ENCODE measurements around the gene SLC39A11. TPM values are rescaled to one million over a fixed set of nuclear protein-coding genes. Genes with fewer than 3 reads are reported as not detected.

The SLC39A11 gene
- total RNA-seq, 1 donor, result 15.8 TPM

DNA sequence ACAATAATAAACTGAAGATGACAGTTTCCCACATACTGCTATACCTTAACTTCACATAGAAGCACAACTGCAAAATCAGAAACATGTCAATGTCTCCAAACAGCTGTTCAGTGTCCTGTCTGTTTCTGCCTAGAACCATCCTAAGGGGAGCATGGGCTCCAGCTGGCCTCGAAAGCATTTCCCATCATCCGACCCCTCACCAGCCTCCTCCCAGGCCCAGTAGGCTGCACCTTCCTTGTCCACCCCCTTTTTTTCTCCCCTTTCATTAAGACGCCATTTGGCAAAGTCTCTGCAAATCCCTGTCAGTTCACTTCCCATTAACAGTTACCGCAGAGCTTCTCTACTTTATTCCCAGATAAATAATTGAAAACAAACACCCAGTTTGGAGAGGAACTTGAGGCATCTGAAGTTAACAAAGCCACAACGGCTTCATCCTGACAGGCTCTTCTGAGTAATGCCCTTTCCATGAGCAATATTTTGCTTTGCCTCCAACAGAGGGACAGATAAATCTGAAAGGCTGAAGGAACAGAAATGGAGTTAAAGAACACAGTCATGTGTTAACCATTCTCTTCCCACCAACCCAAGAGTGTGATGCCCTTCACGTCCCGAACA is 65.3 kb downstream of the SLC39A11 start:
- DNase-seq (ENCODE audit: low read depth), result peak; percentile 30
- TF ChIP-seq, protein P1, sequence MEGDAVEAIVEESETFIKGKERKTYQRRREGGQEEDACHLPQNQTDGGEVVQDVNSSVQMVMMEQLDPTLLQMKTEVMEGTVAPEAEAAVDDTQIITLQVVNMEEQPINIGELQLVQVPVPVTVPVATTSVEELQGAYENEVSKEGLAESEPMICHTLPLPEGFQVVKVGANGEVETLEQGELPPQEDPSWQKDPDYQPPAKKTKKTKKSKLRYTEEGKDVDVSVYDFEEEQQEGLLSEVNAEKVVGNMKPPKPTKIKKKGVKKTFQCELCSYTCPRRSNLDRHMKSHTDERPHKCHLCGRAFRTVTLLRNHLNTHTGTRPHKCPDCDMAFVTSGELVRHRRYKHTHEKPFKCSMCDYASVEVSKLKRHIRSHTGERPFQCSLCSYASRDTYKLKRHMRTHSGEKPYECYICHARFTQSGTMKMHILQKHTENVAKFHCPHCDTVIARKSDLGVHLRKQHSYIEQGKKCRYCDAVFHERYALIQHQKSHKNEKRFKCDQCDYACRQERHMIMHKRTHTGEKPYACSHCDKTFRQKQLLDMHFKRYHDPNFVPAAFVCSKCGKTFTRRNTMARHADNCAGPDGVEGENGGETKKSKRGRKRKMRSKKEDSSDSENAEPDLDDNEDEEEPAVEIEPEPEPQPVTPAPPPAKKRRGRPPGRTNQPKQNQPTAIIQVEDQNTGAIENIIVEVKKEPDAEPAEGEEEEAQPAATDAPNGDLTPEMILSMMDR (IDR thresholded peaks at IDR 0.05; ENCODE audit: insufficient read depth, low read length), result no peak
- no peak overlapping the region for H3K4me3 ChIP-seq (ENCODE audit: low read depth, low read length)

DNA sequence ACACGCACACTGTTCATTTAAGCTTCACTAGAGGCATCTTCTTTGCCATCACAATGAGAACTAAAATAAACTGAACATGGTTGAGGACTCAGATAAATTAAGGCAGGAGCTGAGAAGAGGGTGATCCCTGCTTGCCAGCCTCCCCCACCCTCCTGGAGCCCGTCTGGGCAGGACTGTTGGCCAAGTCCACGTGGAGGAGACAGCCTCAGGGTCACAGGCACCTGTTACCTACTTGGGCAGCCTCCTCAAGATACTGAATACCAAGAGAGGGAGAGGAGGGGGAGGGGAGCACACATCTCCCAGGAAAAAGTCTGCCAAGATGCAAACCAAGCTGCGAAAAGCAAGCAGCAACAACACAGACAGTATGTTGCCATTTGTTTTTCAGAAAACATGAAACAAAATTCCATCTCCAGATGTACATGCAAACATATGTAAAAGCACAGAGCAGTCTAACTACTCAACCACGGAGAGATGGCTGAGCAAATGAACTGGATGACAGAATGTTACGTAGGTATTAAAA is 67.4 kb downstream of the SLC39A11 start:
- DNase-seq (ENCODE audit: low read depth), result no peak
- H3K4me3 ChIP-seq (ENCODE audit: low read depth, low read length), result no peak overlapping the region
- TF ChIP-seq, protein P1 (IDR thresholded peaks at IDR 0.05; ENCODE audit: insufficient read depth, low read length), result no peak

DNA sequence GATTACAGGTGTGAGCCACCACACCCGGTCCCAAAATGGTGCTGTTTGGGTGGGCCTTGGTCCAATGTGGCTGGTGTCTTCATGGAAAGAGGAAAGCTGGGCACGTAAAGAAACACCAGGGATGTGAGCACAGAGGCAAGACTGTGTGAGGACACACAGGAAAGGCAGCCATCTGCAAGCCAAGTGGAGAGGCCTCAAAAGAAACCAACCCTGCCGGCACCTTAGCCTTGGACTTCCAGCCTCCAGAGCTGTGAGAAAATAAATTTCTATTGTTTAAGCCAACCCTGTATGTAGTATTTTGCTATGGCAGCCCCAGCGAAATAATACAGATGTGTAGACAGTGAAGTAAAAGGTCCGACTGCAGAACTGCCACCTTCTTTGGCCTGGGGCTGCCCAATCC is 68.7 kb downstream of the SLC39A11 start:
- TF ChIP-seq, protein P1 (IDR thresholded peaks at IDR 0.05; ENCODE audit: insufficient read depth, low read length), result no peak
- no peak overlapping the region for H3K4me3 ChIP-seq (ENCODE audit: low read depth, low read length)
- DNase-seq (ENCODE audit: low read depth), result no peak

DNA sequence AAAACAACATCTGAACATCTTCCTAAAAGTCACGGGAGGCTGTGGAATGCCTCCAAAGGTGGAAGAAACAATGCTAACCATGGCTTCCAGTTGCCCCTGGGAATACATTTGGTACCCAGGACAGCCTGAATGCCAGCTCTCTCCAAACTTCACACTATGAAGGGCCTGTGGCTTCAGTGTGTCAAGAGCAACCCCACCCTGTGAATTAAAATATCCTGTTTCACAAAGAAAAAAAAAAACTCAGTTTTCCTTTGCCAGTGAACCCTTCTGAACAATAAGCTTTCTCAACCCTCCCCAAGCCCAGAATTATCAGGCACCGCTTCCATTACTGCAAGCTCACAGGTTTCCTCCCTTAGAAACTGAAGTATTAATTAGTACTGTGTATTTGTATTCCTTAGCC is 69.8 kb downstream of the SLC39A11 start:
- H3K4me3 ChIP-seq (ENCODE audit: low read depth, low read length), result no peak overlapping the region
- no peak for DNase-seq (ENCODE audit: low read depth)
- TF ChIP-seq, protein P1 (IDR thresholded peaks at IDR 0.05; ENCODE audit: insufficient read depth, low read length), result no peak

DNA sequence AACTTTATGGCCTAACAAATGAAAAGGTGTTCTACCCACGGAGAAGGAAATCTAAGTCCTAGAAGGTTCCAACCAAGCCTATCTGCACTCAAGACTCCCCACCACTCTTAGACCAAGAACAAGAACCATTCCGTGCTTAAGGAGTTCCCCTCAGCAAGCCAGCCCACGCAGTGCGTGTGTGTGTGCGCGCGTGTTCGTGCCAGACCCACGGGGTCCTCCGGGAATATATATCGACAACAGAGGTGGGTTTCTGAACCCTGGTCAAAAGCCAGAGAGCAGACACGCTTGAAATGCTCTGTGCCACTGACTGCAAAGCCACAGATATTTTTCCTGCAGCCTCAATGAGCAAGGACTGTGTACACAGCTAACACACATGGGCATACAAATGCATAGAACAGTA is 70.7 kb downstream of the SLC39A11 start:
- TF ChIP-seq, protein P1 (IDR thresholded peaks at IDR 0.05; ENCODE audit: insufficient read depth, low read length), result no peak
- H3K4me3 ChIP-seq (ENCODE audit: low read depth, low read length), result no peak overlapping the region

DNA sequence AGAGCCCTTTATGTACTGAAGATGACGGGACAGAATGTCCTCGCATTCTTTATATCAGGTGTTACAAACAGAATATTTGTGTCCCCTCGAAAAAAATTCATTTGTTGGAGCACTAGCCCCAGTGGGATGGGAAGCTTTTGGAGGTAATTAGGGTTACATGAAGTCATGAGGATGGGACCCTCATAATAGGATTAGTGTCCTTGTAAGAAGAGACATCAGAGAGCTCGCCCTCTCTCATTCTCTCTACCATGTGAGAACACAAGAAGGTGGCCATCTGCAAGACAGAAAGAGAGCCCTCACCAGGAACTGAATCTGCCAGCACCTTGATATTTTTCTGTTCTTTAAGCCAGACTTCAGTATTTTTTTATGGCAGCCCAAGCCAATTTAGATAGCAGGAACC is 72.4 kb downstream of the SLC39A11 start:
- no peak for DNase-seq (ENCODE audit: low read depth)
- TF ChIP-seq, protein P1 (IDR thresholded peaks at IDR 0.05; ENCODE audit: insufficient read depth, low read length), result no peak
- H3K4me3 ChIP-seq (ENCODE audit: low read depth, low read length), result no peak overlapping the region

More for the DNA sequence above, 70.7 kb downstream of the SLC39A11 start:
- no peak for DNase-seq (ENCODE audit: low read depth)

DNA sequence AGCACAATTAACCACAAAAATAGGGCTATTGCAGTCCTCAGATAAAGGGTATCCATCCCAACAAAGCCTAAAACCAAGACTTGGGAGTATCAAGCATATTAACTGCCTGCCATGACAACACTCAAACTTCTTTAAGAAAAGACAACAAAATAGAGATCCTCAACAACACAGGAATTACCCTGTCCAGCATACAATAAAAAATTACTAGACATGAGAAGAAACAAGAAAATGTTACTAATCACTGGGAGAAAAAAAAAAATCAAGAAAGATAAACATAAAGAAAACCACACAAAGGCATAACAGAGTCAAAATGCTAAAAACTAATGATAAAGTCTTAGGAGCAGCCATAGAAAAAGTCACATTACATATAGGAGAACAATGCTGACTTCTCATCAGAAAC is 73.9 kb downstream of the SLC39A11 start:
- TF ChIP-seq, protein P1 (IDR thresholded peaks at IDR 0.05; ENCODE audit: insufficient read depth, low read length), result no peak
- no peak overlapping the region for H3K4me3 ChIP-seq (ENCODE audit: low read depth, low read length)
- DNase-seq (ENCODE audit: low read depth), result no peak

All from fibroblast of the aortic adventitia (primary cell).